ENCODE measurements around the gene RASSF1. TPM values are rescaled to one million over a fixed set of nuclear protein-coding genes. Genes with fewer than 3 reads are reported as not detected.

RASSF1 gene
- polyA plus RNA-seq, 1 experiment, result 80.2 TPM

DNA sequence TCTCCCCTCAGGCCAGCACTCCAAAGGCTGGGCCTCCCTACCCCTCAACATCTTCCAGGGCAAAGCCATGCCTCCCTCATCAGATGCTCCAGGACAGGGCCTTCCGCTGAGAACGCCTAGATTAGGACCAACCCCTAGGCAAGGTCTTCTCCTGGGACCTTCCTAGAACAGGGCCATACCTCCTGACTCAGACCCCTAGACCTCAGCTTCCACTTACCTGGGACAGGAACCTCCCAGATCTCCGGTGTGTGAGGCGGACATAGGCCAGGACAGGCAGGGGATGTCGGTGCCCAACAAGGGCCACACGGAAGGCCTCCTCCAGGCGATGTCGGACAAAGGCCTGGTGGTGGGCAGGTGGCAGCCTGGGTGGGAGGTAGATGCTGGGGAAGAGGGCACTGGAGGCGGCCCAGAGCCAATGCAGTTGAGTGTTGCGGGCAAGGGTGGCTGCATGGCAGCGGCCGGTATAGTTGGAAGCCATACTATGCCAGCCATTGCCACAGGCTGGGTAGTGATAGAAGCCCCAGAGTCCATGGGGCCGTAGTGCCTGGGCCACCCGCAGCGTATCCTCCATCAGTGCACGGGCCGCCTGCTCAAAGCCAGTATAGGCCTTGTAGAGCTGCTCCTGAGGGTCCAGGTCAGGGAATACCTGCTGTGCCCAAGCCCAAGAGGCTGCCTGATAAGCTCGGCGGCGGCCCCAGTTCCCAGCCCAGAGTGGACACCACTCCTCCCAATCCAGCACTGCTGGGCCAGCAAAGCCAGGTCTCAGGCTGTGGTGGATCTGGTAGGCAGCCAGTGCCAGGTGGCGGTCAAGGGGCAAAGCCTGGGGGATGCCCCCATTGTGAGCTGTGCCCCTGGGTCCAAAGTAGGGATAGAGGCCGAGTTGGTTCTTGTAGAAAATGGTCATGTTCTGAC lies 45.9 kb downstream of the RASSF1 start:
- TF ChIP-seq, protein P1, sequence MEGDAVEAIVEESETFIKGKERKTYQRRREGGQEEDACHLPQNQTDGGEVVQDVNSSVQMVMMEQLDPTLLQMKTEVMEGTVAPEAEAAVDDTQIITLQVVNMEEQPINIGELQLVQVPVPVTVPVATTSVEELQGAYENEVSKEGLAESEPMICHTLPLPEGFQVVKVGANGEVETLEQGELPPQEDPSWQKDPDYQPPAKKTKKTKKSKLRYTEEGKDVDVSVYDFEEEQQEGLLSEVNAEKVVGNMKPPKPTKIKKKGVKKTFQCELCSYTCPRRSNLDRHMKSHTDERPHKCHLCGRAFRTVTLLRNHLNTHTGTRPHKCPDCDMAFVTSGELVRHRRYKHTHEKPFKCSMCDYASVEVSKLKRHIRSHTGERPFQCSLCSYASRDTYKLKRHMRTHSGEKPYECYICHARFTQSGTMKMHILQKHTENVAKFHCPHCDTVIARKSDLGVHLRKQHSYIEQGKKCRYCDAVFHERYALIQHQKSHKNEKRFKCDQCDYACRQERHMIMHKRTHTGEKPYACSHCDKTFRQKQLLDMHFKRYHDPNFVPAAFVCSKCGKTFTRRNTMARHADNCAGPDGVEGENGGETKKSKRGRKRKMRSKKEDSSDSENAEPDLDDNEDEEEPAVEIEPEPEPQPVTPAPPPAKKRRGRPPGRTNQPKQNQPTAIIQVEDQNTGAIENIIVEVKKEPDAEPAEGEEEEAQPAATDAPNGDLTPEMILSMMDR (IDR thresholded peaks at IDR 0.05; ENCODE audit: insufficient read depth, low read depth, low read length), result no peak
- peaks cover 8% of the 10 kb centered on the region for H3K36me3 ChIP-seq (ENCODE audit: control insufficient read depth, insufficient read depth, low read length)
- H3K4me3 ChIP-seq (ENCODE audit: low read depth, low read length), result no peak overlapping the region
- H3K27me3 ChIP-seq (ENCODE audit: control insufficient read depth, insufficient read depth, low read length), result no peaks in the 10 kb centered on the region
- CTCF ChIA-PET, result interaction anchor here (0.8 to 1.6 kb wide), 3 partner anchors 35 to 69 kb away, joined by 3 to 4 read pairs (median 3); no protein-coding TSS in a partner anchor
- POLR2A ChIA-PET, result no interaction called here
- no peak for DNase-seq (ENCODE audit: low read depth)

DNA sequence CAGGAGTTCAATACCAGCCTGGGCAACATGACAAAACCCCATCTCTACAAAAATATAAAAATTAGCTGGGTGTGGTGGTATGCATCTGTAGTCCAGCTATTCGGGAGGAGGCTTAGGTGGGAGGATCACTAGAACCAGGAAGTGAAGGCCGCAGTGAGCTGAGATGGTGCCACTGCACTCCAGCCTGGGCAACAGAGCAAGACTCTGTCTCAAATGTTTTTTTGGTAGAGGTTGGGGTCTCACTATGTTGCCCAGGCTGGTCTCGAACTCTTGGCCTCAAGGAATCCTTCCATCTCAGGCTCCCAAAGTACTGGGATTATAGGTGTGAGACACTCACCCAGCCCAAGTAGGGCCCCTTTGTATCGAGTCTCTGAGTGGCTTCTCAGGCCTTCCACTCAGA lies 46.5 kb downstream of the RASSF1 start:
- CTCF ChIA-PET, result interaction anchor here (0.7 to 1.6 kb wide), 4 partner anchors 30 to 68 kb away, joined by 3 to 5 read pairs (median 4); no protein-coding TSS in a partner anchor
- peaks cover 13% of the 10 kb centered on the region for H3K36me3 ChIP-seq (ENCODE audit: control insufficient read depth, insufficient read depth, low read length)
- TF ChIP-seq, protein P1 (IDR thresholded peaks at IDR 0.05; ENCODE audit: insufficient read depth, low read depth, low read length), result no peak
- POLR2A ChIA-PET, result no interaction called here
- H3K27me3 ChIP-seq (ENCODE audit: control insufficient read depth, insufficient read depth, low read length), result no peaks in the 10 kb centered on the region
- no peak overlapping the region for H3K4me3 ChIP-seq (ENCODE audit: low read depth, low read length)
- DNase-seq (ENCODE audit: low read depth), result no peak

DNA sequence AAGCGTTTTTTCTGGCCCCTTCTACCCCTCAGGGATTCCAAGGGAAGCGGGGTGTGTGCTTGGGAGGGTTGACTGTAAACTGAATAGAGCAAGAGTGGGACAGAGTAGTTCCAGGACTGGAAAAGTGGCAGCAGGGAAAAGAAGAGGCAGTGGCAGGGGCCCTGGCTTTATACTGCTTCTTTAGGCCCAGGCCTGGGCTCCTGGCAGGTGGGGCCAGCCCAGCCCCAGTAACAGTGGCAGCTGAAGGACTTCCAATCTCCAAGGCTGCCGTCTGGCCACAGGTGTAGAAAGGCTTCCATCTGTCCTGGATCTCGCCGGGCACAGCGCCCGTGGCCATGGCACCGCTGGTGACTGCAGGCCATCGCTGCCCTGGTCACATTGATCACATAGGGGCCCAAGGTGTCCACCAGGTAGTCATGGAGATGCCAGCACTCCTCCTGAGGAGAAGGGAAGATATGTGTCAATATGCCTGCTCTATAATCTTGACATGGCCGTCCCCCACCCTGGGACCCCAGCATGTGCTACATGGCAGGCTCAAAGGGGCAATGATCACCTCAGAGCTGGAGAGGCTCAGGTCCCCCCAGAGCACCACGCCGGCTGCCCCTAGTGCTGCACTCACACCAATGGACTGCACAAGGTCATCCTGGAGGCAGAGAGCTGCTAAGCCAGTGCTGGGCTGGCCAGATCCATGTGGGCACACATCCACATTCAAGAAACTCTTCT lies 47.4 kb downstream of the RASSF1 start:
- ChIA-PET POLR2A (no interaction called here), CTCF (interaction anchor here (0.6 to 1.6 kb wide), 7 partner anchors 21 to 67 kb away, joined by 3 to 5 read pairs (median 3); no protein-coding TSS in a partner anchor)
- no peak overlapping the region for H3K4me3 ChIP-seq (ENCODE audit: low read depth, low read length)
- DNase-seq (ENCODE audit: low read depth), result no peak
- TF ChIP-seq, protein P1 (IDR thresholded peaks at IDR 0.05; ENCODE audit: insufficient read depth, low read depth, low read length), result no peak
- peaks cover 21% of the 10 kb centered on the region for H3K36me3 ChIP-seq (ENCODE audit: control insufficient read depth, insufficient read depth, low read length)
- no peaks in the 10 kb centered on the region for H3K27me3 ChIP-seq (ENCODE audit: control insufficient read depth, insufficient read depth, low read length)

DNA sequence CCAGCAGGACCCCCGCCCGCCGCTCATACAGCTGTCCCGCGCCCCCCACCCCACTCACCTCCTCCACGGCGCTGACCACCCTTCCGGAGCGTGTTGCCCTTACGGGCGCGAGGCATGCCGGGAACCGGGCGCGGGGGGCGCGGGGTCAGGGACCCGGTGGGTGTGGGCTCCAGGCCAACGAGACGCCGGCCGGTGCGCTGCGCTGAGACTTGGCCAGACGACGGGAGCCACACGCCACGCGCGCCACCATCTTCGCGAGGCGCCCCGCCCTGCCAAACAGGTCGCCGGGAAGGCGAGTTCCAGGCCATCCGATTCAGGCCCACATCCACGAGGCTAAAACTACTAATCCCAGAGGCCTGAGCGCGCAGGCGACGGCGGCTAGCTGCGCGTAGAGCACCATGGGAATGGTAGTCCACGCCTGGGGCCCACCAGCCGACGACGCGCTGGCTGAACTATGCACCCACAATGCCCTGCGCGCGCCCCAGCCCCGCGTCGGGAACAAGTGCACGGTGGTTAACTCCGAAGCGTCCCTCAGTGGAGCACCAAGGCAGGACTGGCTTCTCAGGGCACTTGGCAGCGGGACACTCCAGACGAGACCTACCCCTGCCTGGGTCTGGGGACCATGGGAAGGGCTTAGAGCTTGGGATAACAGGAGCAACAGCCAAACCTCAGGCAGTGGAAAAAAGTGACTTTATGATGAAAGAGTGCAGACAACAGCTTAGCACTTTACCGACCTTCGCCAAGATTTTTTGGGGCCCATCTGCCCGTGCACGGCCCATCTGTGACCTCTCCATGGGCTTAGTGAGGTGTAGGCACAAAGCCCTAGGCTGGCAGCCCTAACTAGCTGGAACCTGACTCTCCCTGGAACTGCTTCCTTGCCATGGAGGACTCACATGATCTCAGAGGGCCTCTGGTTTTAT lies 48.2 kb downstream of the RASSF1 start, which contains the start of gene IFRD2:
IFRD2 (minus strand) TSS at position 271 of the 920 bp plus-strand sequence; CDS start at position 116, 155 bp downstream.
- H3K36me3 ChIP-seq (ENCODE audit: control insufficient read depth, insufficient read depth, low read length), result peaks cover 25% of the 10 kb centered on the region
- ChIA-PET CTCF (interaction anchor here (0.6 to 1.5 kb wide), 13 partner anchors 10 to 167 kb away, joined by 3 to 5 read pairs (median 4); partner anchors contain the start of gene SEMA3B), POLR2A (interaction anchor here (0.5 to 0.8 kb wide), 3 partner anchors 29 to 57 kb away, joined by 3 to 6 read pairs (median 5); no protein-coding TSS in a partner anchor)
- TF ChIP-seq, protein P1 (IDR thresholded peaks at IDR 0.05; ENCODE audit: insufficient read depth, low read depth, low read length), result no peak
- H3K27me3 ChIP-seq (ENCODE audit: control insufficient read depth, insufficient read depth, low read length), result no peaks in the 10 kb centered on the region
- DNase-seq (ENCODE audit: low read depth), result peak; percentile 90
- H3K4me3 ChIP-seq (ENCODE audit: low read depth, low read length), result peak within 1 kb of the TSS; percentile 88

All from BJ (cell line).